Astrocyte (in vitro differentiated cells and primary cell): ENCODE results near the gene PLIN4. TPM values are rescaled to one million over a fixed set of nuclear protein-coding genes. Genes with fewer than 3 reads are reported as not detected.

Experiments used
- DNase-seq: peaks from one replicate; pipeline ENCODE4 v3.0.0-alpha.2; 2010; ENCODE audit warnings: low read depth
- FAIRE-seq: peaks from 2 replicates; lab custom pipeline; 2011; peaks lifted over from hg19 to GRCh38; lab: Jason Lieb, UNC
- H2AFZ ChIP-seq: 2 replicates; pipeline ENCODE4 v1.6.0; 2012; ENCODE audit warnings: low read depth, low read length, inconsistent platforms
- H3K27ac ChIP-seq: 2 replicates; pipeline ENCODE4 v1.5.1; 2011; ENCODE audit warnings: low read depth, low read length, inconsistent platforms
- H3K27me3 ChIP-seq: 2 replicates; pipeline ENCODE4 v1.6.0; 2011; ENCODE audit warnings: low read length, inconsistent platforms; ENCODE audit not compliant: insufficient read depth
- H3K36me3 ChIP-seq: 2 replicates; pipeline ENCODE4 v1.5.1; 2011; ENCODE audit warnings: low read length, inconsistent platforms; ENCODE audit not compliant: insufficient read depth
- H3K4me1 ChIP-seq: 2 replicates; pipeline ENCODE4 v1.5.1; 2011; ENCODE audit warnings: low read length, inconsistent platforms; ENCODE audit not compliant: insufficient read depth
- H3K4me2 ChIP-seq: 2 replicates; pipeline ENCODE4 v1.6.0; 2012; ENCODE audit warnings: low read length, inconsistent platforms
- H3K4me3 ChIP-seq: 2 replicates; pipeline ENCODE4 v1.5.1; 2011; ENCODE audit warnings: low read depth, mild to moderate bottlenecking, low read length, inconsistent platforms; ENCODE audit not compliant: insufficient read depth
- H3K79me2 ChIP-seq: 2 replicates; pipeline ENCODE4 v1.6.0; 2012; ENCODE audit warnings: mild to moderate bottlenecking, low read length, inconsistent platforms; ENCODE audit not compliant: insufficient read depth
- H3K9ac ChIP-seq: 2 replicates; pipeline ENCODE4 v1.6.0; 2012; ENCODE audit warnings: mild to moderate bottlenecking, low read length, inconsistent platforms
- H3K9me3 ChIP-seq: 2 replicates; pipeline ENCODE4 v1.5.1; 2012; ENCODE audit warnings: low read depth, mild to moderate bottlenecking, low read length, inconsistent platforms; ENCODE audit not compliant: insufficient read depth
- H4K20me1 ChIP-seq: 2 replicates; pipeline ENCODE4 v1.6.0; 2012; ENCODE audit warnings: low read length, inconsistent platforms; ENCODE audit not compliant: insufficient read depth
- H3K27ac Mint-ChIP-seq: one replicate; pipeline ENCODE4 v1.8.0; 2021; ENCODE audit warnings: mild to moderate bottlenecking, mixed read lengths; ENCODE audit not compliant: unreplicated experiment
- H3K27me3 Mint-ChIP-seq: one replicate; pipeline ENCODE4 v1.8.0; 2021; ENCODE audit warnings: low read depth, mixed read lengths; ENCODE audit not compliant: unreplicated experiment
- H3K36me3 Mint-ChIP-seq: one replicate; pipeline ENCODE4 v1.8.0; 2021; ENCODE audit warnings: low read depth, mixed read lengths; ENCODE audit not compliant: unreplicated experiment
- H3K4me1 Mint-ChIP-seq: one replicate; pipeline ENCODE4 v1.8.0; 2021; ENCODE audit warnings: low read depth, mixed read lengths; ENCODE audit not compliant: unreplicated experiment
- H3K4me3 Mint-ChIP-seq: one replicate; pipeline ENCODE4 v1.8.0; 2021; ENCODE audit warnings: mild to moderate bottlenecking, moderate library complexity, mixed read lengths; ENCODE audit not compliant: unreplicated experiment
- H3K9me3 Mint-ChIP-seq: one replicate; pipeline ENCODE4 v1.8.0; 2021; ENCODE audit warnings: mild to moderate bottlenecking, mixed read lengths; ENCODE audit not compliant: unreplicated experiment
- CTCF ChIP-seq: IDR thresholded peaks from 2 replicates; pipeline ENCODE4 v1.5.1; 2011; ENCODE audit warnings: low read depth, mild to moderate bottlenecking, inconsistent platforms, low read length, moderate library complexity; ENCODE audit not compliant: insufficient read depth
- EZH2 ChIP-seq: IDR thresholded peaks from 2 replicates; pipeline ENCODE4 v1.6.1; 2012; ENCODE audit warnings: mild to moderate bottlenecking, low read length, inconsistent platforms; ENCODE audit not compliant: insufficient read depth
- total RNA-seq: library from RNA; stranded (reverse); gene quantifications from 2 replicates; pipeline ENCODE4 v1.2.1, GENCODE V29; 2021

Gene PLIN4
- total RNA-seq, 1 donor from 2014 or later, result 0.05 TPM

GRCh38 chr19:4473011-4473762 lies 45.1 kb downstream of the PLIN4 start:
- H3K27ac ChIP-seq, result peak overlapping the region; percentile 38
- FAIRE-seq (no peak), DNase-seq (no peak)
- H3K27me3 ChIP-seq, result no peaks in the 10 kb centered on the region
- H4K20me1 ChIP-seq, result peaks cover 21% of the 10 kb centered on the region
- H3K27ac Mint-ChIP-seq, result no peak overlapping the region
- H3K9me3 ChIP-seq, result no peaks in the 10 kb centered on the region
- no peaks in the 10 kb centered on the region for H3K9me3 Mint-ChIP-seq
- TF ChIP-seq EZH2 (no peak), CTCF (no peak)
- H3K4me3 Mint-ChIP-seq, result peak overlapping the region; percentile 88
- H3K36me3 Mint-ChIP-seq, result peaks cover 1% of the 10 kb centered on the region
- no peak overlapping the region for H2AFZ ChIP-seq
- H3K36me3 ChIP-seq, result peaks cover 4% of the 10 kb centered on the region
- peaks cover 13% of the 10 kb centered on the region for H3K4me1 ChIP-seq
- peak overlapping the region; percentile 84 for H3K9ac ChIP-seq
- H3K4me1 Mint-ChIP-seq, result peaks cover 3% of the 10 kb centered on the region
- peaks cover 47% of the 10 kb centered on the region for H3K79me2 ChIP-seq
- peak overlapping the region; percentile 94 for H3K4me2 ChIP-seq
- H3K27me3 Mint-ChIP-seq, result no peaks in the 10 kb centered on the region
- H3K4me3 ChIP-seq, result peak overlapping the region; percentile 74

- FAIRE-seq (no peak), DNase-seq (no peak)
- H3K9me3 ChIP-seq, result no peaks in the 10 kb centered on the region
- Mint-ChIP-seq H3K27me3 (no peaks in the 10 kb centered on the region), H3K4me3 (peak within 1 kb of the TSS; percentile 88), H3K9me3 (no peaks in the 10 kb centered on the region), H3K4me1 (peaks cover 3% of the 10 kb centered on the region), H3K27ac (no peak within 1 kb of the TSS), H3K36me3 (peaks cover 1% of the 10 kb centered on the region)
- peaks cover 43% of the 10 kb centered on the region for H3K79me2 ChIP-seq
- H3K27ac ChIP-seq, result peak within 1 kb of the TSS; percentile 80
- H3K4me3 ChIP-seq, result peak within 1 kb of the TSS; percentile 79
- peak within 1 kb of the TSS; percentile 85 for H3K9ac ChIP-seq
- peak within 1 kb of the TSS; percentile 94 for H3K4me2 ChIP-seq
- peaks cover 21% of the 10 kb centered on the region for H4K20me1 ChIP-seq
- TF ChIP-seq CTCF (no peak), EZH2 (no peak)
- H3K36me3 ChIP-seq, result peaks cover 3% of the 10 kb centered on the region
- peak within 1 kb of the TSS; percentile 78 for H2AFZ ChIP-seq
- no peaks in the 10 kb centered on the region for H3K27me3 ChIP-seq
- peaks cover 13% of the 10 kb centered on the region for H3K4me1 ChIP-seq
These were observed 45.9 kb downstream of the PLIN4 start, which contains the start of gene HDGFL2 for GRCh38 chr19:4472174-4472974. HDGFL2 (plus strand) TSS chr19:4472297; CDS start chr19:4472351, 54 bp downstream.
